Stimulated activated CD4-positive, alpha-beta T cell treated with anti-CD3 and anti-CD28 coated beads, Interleukin-15, amount 100 ng/mL, for 1 hour (primary cell): ENCODE results near the gene CARD10.
A peak's percentile ranks its signal among the peaks of the same experiment; 100 is the strongest.

Source experiments
- DNase-seq, 2 donors: peaks; one replicate each; pipeline ENCODE4 v3.0.0-alpha.2; 2020; ENCODE audit warnings: low read depth in 1 of 2, low spot score in 1 of 2

CARD10 gene

DNA sequence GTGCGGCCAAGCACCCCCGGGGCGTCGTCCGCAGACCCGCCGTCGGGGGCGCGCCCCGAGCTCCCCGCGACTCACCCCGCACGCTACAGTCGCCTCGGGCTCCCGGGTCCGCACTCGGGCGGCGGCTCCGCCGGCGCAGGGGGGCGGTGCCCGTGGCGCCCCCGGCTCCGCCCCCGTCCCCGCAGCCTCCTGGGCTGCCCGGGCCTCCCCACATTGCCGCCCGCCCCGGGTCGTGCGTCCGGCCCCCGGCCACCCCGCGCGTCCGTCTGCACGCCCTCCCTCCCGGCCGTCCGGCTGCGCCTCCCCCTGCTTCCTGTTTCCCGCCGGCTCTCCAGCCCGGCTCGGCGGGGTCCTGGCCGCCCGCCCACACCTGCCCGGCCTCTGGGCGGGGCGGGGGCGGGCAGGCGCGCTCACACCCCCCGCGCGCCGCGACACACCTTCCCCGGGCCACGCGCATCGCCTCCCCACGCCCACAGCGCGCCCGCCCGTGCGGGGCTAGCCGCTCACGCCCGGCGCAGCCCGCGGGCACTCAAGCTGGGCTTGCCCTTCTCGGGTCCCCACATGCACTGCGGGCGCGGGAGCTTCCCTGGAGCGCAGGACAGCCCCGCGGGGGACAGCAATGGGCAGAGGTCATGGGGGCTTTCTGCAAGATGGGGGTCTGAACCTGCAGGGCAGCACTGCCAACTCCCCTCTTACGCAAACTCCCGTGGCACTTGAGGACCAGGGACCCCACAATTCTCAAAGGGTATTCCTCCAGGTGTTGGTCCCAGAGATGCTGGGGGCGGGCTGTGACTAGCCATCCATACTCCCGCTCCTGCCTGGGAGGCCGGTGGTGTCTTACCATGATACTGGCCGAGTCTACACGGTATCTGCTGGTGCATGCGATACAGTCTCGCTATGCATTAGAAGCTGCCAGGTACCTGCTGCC, at the start of gene CARD10:
Gene CARD10, minus strand, starts transcription at position 148 of the 928 bp plus-strand sequence. CDS start 215 bp downstream, outside the sequence.
- no peak for DNase-seq

DNA sequence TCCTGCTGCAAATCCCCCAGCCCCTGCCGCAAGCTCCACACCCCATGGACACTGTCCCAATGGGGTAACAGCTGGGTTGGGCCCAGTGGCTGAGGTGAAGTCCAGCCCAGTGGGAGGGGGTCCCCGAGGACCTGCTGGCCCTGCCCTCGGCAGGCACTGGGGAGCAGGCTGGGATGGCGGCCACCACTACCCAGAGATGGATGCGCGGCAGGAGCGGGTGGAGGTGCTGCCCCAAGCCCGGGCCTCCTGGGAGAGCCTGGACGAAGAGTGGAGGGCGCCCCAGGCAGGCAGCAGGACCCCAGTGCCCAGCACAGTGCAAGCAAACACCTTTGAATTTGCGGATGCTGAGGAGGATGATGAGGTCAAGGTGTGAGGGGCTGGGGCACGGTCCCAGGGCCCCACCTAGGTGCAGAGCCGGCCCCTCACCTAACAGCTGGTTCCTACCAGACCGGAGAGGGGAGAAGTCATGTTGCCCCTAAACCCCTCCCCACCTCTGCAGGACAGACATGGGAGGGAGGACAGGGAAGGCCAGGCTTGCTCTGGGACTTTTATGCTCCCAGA, 49.3 kb upstream of the CARD10 start:
- DNase-seq: no peak

- no peak for DNase-seq
Observed at GRCh38 chr22:37568012-37568411, 48.8 kb upstream of the CARD10 start.

DNA sequence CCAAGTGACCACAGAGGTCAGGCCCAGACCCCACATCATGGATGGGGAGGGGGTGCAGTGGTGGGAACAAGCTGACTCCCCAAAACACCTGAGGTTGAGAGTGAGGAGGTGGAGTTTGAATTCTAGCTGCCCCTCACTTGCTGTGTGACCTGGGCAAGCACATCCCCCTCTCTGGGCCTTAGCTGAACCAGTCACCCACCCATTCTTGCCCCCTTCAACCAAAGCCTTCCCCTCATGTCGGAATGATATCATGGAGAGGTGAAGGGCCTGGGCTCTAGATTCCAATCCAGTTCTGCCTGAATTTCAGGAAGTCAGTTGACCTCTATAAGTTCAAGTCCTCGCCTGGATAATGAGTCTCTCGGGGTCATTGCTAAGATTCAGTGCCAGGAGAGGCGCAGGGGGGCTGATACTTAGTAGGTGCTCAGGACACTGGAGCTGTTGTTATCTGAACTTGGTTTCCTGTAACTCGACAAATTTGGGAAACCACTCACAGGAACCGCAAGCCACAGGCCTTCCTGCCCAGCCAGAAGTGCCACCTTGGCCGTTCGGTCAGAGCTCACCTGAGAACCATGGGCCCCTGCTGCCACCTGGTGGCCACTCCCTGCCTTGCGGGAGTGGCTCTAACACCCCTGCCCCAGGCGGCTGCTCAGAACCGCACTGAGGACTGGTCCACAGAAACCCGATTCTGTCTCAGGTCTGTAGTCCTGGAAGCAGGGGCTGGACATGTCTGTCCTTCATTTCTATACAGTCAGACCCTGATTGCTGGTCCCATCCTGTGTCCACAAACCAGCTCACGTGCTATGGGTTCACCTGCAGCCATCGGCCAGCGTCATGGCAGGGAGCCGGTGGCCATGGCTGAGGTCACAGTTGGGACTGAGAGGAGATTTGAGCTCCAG, 47.9 kb upstream of the CARD10 start:
- DNase-seq: peak; percentile 82 to 84

DNA sequence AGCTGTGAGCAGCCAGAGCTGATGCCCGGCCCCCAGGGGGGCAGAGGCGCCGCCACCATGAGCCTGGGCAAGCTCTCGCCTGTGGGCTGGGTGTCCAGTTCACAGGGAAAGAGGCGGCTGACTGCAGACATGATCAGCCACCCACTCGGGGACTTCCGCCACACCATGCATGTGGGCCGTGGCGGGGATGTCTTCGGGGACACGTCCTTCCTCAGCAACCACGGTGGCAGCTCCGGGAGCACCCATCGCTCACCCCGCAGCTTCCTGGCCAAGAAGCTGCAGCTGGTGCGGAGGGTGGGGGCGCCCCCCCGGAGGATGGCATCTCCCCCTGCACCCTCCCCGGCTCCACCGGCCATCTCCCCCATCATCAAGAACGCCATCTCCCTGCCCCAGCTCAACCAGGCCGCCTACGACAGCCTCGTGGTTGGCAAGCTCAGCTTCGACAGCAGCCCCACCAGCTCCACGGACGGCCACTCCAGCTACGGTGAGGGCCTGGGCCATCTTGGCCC, 47.2 kb upstream of the CARD10 start:
- no peak for DNase-seq

DNA sequence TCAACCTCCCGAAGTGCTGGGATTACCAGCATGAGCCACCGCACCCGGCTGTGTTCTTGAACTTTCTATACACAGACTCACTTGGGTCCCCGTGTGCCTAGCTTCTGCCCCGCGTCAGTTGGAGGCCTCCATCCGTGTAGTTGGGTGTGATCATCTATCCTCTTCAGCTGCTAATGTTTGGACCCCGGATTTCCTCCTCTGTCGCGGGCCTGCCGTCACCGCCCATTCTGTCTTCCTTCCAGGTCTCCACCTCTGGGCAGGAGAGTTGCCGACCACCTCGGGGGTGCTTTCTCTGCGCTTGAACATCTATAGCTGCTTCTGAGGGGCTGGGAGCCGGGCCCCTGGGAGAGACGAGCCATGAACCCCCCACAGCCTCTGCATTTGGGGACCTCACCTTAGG, 46.6 kb upstream of the CARD10 start:
- no peak for DNase-seq

DNA sequence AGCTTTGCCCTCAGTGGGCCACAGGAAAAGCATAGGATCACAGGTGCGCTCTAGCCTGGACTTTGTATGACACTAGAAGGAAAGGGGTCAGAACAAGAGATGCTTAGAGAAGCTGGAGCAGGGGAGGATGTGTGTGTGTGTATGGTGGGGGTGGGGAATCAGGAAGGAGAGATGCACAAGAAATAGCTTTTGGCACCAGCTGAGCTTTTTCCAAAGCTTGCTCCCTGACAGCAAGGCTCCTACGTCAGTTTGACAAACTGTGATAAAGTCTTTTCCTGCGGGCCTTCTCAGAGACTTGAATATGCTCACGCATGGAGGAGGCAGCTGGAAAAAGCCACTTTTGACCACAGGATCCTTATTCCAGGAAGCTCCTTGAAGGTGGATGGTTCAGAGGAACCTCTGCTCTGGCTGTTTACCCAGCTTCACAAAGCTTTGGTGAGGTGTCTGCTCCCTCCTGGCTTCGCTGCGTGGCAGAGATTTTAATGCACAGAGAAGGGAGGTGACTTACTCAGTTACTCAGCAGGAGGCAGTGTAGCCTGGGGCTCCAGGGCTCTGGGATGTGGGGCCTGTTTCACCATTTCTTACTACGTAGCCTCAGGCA, 45.0 kb upstream of the CARD10 start:
- DNase-seq: no peak

DNA sequence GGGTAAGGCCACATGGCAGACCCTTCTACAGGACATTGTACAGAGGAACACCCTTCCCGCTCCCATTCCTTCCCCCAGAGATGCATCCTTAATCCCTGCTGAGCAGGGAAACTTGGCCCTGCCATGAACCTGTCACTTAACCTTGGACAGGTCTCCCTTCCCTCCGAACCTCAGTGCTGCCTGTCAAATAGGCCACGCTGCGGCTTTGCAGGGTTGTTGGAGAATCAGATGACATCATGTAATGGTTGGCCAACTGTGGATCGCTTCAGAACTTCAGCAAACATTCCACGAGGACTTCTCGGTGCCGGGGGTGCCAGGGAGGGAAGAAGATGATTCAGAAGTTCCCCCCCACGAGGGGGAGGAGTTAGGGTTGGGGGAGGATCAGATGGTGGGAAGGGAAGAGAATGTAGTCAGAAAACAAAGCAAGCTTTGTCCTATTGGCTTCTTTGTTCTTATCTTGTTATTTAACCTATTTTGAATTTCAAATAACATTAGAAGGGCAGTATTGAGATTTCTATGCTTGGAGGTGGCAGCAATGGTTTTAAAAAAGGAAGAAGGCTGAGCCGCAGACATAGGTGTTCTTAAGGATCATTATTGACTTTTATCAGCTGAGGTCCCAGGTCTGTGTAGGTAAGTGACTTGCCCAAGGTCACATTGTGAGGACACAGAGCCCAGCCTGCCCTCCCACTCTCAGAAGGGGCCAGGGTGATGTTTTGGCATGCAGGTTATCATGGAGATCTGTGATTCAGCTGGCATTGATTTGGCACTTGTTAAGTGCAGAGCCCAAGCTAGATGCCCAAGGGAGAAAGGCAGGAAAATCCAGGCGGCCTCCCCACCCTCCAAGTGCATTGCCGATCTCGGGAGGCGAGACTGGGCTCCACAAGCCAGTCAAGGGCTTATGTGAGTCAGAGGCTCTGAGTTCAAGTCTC, 44.2 kb upstream of the CARD10 start:
- no peak for DNase-seq

DNA sequence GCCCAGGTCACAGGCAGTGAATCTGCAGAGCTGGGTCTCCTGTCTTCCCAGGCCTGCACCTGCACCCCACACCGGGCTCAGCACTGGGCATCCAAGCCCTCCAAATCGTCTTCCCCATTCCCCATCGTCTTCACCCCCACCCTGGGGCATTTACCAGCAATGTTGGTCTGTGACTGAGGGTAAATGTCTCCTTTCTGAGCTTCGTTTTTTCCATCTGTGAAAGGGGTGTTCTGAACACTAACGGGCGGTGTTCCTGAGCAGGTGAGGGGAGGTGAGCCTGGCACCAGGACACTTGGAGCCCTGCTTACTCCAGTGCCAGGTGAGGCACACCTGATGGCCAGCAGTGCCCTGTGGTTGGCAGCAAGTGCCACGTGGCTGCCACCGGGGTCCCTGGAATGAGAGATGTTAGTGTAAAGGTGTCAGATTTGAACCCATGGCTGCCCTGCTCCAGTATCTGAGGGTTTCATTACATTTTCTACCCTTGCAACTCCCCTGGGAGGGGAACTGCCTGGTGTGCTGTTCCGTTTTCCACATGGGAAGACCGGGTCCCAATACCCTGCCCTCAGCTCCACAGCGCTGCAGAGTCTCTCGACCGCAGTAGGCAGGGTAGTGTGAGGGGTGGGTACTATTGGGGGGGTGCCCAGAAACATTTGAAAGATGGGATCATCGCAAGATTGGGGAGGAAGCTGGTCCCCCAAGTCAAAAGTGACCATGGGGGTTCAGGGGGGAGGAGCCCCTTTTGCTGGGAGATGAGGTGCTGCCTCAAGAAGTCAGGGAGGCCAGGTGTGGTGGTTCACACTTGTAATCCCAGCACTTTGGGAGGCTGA, 43.0 kb upstream of the CARD10 start:
- DNase-seq: no peak

DNA sequence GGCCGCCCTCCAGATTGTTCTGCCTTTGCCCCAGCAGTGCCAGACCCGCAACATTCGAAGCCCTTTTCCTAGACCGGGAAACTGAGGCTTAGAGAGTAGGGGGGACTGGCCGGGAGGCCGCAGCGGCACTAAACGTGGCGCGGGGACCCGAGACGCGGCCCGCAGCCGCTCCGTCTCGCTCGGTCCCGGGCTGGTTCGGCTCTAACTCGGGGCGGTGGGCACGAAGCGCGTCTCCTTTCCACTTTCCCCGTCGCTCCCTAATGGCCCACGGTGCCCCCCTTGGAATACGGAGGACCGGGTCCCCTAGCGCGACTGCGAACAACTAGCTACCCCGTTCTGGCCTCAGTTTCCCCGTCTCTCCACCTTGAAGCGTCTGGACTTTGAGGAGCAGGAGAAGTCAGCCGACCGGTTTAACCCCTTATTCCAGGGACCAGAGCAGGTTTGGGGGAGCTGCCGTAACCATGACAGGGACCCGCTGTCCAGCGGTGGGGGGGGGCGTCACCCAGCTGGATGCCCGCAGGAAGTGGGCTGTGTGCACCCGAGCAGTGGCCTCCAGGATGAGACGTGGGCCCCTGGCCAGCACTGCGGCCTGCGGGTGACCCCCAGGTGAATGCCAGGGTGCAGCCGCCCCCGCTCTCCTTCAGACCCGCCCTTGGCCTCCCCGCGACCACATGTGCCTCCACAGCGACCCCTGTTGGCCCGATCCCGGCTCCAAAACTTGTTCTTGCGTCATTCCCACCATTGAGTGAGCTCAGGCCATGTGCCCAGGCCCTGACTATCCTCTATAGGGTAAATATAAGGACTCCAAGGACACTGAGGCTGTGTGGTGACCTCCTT, 42.2 kb upstream of the CARD10 start:
- DNase-seq: peak; percentile 39 to 76

GRCh38 chr22:37560608-37561211, 41.5 kb upstream of the CARD10 start:
- no peak for DNase-seq

GRCh38 chr22:37559901-37560607, 40.8 kb upstream of the CARD10 start, which contains the start of gene CDC42EP1:
Gene CDC42EP1, plus strand, starts transcription at chr22:37560480. Its CDS starts 5,870 bp downstream, at chr22:37566350.
- no peak for DNase-seq

GRCh38 chr22:37559521-37559900, 40.3 kb upstream of the CARD10 start:
- no peak for DNase-seq

DNA sequence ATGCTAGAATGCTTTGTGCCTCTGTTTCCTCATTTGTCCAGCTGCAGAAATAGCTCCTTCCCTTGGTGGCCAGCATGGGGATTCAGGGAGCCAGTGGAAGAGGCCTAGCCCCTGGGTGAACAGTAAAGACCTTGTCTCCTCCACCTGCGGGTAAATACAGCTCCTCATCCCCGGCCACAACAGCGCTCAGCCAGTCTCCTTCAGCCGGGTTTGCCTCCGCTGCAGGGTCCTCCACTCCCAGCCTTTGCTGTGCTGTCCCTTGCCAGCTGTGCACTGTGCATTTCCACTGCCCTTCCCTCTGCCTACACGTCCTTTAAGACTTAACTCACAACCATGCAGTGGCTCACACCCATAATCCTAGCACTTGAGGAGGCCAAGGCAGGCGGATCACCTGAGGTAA, 39.6 kb upstream of the CARD10 start:
- no peak for DNase-seq

DNA sequence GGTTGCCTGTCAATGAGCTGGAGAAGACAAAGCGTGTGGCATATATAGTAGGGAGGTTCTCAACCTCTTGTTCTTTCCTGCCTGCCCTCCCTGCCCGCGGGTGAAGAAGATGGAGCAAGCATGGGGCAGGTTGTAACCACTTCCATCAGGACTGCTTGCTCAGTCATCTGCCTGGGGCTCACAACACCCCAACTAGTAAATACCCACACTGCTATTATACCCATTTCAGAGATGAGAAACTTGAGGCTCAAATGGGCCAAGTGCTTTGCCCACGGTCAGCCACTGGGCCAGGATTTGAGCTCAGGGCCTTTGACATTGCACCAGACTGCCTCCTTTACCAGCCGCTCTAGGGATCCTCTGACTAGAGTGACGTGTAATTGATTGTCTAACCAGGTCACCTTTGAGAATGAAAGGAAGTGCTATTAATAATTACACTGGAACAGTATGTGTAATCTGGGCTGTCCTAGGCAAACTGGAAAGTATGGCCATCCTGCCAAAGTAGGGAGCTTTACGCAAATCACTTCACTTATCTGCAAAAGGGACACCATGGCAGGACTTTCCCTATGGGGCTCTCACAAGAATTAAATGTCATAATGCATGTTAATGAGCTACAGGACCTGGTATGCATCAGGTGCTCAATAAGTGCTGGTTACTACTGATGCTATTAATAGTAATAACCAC, 38.2 kb upstream of the CARD10 start:
- DNase-seq: no peak

GRCh38 chr22:37556710-37557109, 37.5 kb upstream of the CARD10 start:
- no peak for DNase-seq
